Pancreas (tissue), 10 donors: ENCODE data around the gene PCDHA13. TPM values are rescaled to one million over a fixed set of nuclear protein-coding genes. Genes with fewer than 3 reads are reported as not detected.
"Not testable (repeated sequence)": the region's sequence is repeated elsewhere in the genome, so short reads cannot be mapped to it uniquely, and the experiment has no call there.

Experiments used
- ATAC-seq, 4 donors: fragments of 200-7000 bp; cut with Tn5 transposase; one replicate each; pipeline versions ENCODE4 v1.8.0 to v1.9.1; 2020; ENCODE audit warnings: mild to moderate bottlenecking in 4 of 4, moderate library complexity in 4 of 4
- DNase-seq, 6 donors: peaks; one replicate each; pipeline ENCODE4 v3.0.0-alpha.2; 2020
- FAIRE-seq: peaks from 2 replicates; lab custom pipeline; 2012; peaks lifted over from hg19 to GRCh38; lab: Jason Lieb, UNC
- H3K27ac ChIP-seq, 4 donors: fragments of 200-600 bp; sonication (generic); 1 replicate in 3 of 4; 2 replicates in 1 of 4; pipeline versions ENCODE4 v1.5.0 to v1.8.0; 2020
- H3K27me3 ChIP-seq, 4 donors: fragments of 200-600 bp; one replicate each; pipeline ENCODE4 v1.8.0; 2021
- H3K36me3 ChIP-seq, 3 donors: fragments of 200-600 bp; sonication (generic) in 1 of 3; one replicate each; pipeline versions ENCODE4 v1.5.0 to v1.8.0; 2020 to 2021
- H3K4me1 ChIP-seq, 3 donors: fragments of 200-600 bp; one replicate each; pipeline ENCODE4 v1.8.0; 2021
- H3K4me3 ChIP-seq, 4 donors: fragments of 200-600 bp; sonication (generic) in 2 of 4; one replicate each; pipeline versions ENCODE4 v1.5.0 to v1.8.0; 2020 to 2021
- H3K9me3 ChIP-seq, 4 donors: fragments of 200-600 bp; one replicate each; pipeline ENCODE4 v1.8.0; 2021
- CTCF ChIP-seq, 4 donors: fragments of 200-600 bp; sonication (generic) in 3 of 4; IDR thresholded peaks; one replicate each; pipeline versions ENCODE4 v1.5.0 to v1.8.0; 2021; ENCODE audit warnings: antibody characterized with exemption in 4 of 4
- WGBS, 2 donors: extraction: QIAGEN DNeasy Blood & Tissue Kit; methylation state at CpG; one replicate each; pipeline ENCODE4 v1.1.7; 2013; 5-methylcytosine and 5-hydroxymethylcytosine counted together
- intact Hi-C, 3 donors: fragments of 100-400 bp; cut with DNase I; formaldehyde crosslinking; loops; one replicate each; pipeline versions ENCODE4 v1.11.1 to v1.14.2; 2022
- polyA plus RNA-seq, 2 donors: library from polyadenylated mRNA; stranded (reverse); fragments of 200-250 nt; gene quantifications; one replicate each; pipeline ENCODE4 v1.2.3, GENCODE V29; 2013
- total RNA-seq, 6 donors: library from RNA; stranded (reverse); fragmentation: NEBNext Ultra II Directional in 4 of 6; extraction: Animal tissue kit (Norgen Biotek cat#: 25700) in 4 of 6; gene quantifications; one replicate each; pipeline versions ENCODE4 v1.2.1 to v1.2.4, GENCODE V29; 2021 to 2023
- donor health status: healthy with polysubstance abuse.
- donor health status: DM: no; HTN: no; CAD: no; lungs with moderate emphysema.
- donor health status: DM: no; HTN: no; CAD: no.
- donor health status: control.
- donor health status: control.
- donor health status: Bipolar disorder and iron deficiency.
- donor health status: DM: yes; HTN: yes; CAD: no.
- donor health status: DM: no; HTN: no; CAD: no.
- donor health status: DM: no; HTN: no; CAD: no.
- donor health status: DM: yes; HTN: yes; CAD: no.

Gene PCDHA13
- total and polyA plus RNA-seq, 8 donors = 0.27 to 2.0 (median 0.81) TPM

GRCh38 chr5:140840978-140841962, 40.7 kb upstream of the PCDHA13 start, which contains the start of gene PCDHA8:
Gene PCDHA8 (plus strand): TSS chr5:140841187. CDS start chr5:140841322, 135 bp downstream.
- DNase-seq (no peak), FAIRE-seq (no peak), ATAC-seq (peak in 1 of 4 donors; percentile 81)
- H3K4me1 ChIP-seq = no peaks in the 10 kb centered on the region
- H3K9me3 ChIP-seq = no peaks in the 10 kb centered on the region
- TF ChIP-seq CTCF (IDR thresholded peaks at IDR 0.05) = no peak
- no peak within 1 kb of the TSS for H3K4me3 ChIP-seq
- H3K27ac ChIP-seq = no peak within 1 kb of the TSS
- intact Hi-C loops = no loop called here
- H3K36me3 ChIP-seq = no peaks in the 10 kb centered on the region
- WGBS, 2 donors = 14 to 19% methylated on average over 44 to 47 of the region's 47 CpGs
- H3K27me3 ChIP-seq = no peaks in the 10 kb centered on the region

GRCh38 chr5:140842798-140843733, 38.9 kb upstream of the PCDHA13 start:
- no peak for ATAC-seq
- no peak for TF ChIP-seq CTCF (IDR thresholded peaks at IDR 0.05)
- no peak overlapping the region for H3K27ac ChIP-seq
- H3K36me3 ChIP-seq = no peaks in the 10 kb centered on the region
- DNase-seq = no peak
- intact Hi-C loops = no loop called here
- H3K9me3 ChIP-seq = no peaks in the 10 kb centered on the region
- no peaks in the 10 kb centered on the region for H3K27me3 ChIP-seq
- FAIRE-seq = no peak
- no peaks in the 10 kb centered on the region for H3K4me1 ChIP-seq
- 35% methylated on average over 87 of the region's 87 CpGs; no CpG with 5 or more reads in 1 of the 2 donors for WGBS, 2 donors
- no peak overlapping the region for H3K4me3 ChIP-seq

- H3K9me3 ChIP-seq, ATAC-seq, H3K4me3 ChIP-seq, intact Hi-C loops, H3K27ac ChIP-seq, H3K27me3 ChIP-seq, H3K36me3 ChIP-seq, FAIRE-seq, H3K4me1 ChIP-seq: not testable (repeated sequence)
- DNase-seq = peak in 1 of 6 donors; percentile 43
- 14% methylated on average over 46 of the region's 48 CpGs; no CpG with 5 or more reads in 1 of the 2 donors for WGBS, 2 donors
Measured at GRCh38 chr5:140848139-140849102, 33.5 kb upstream of the PCDHA13 start, which contains the start of gene PCDHA9. Gene PCDHA9 (plus strand): TSS chr5:140848382. CDS start chr5:140848496, 114 bp downstream.

GRCh38 chr5:140849831-140850634, 31.9 kb upstream of the PCDHA13 start:
- H3K9me3 ChIP-seq, H3K4me1 ChIP-seq, H3K36me3 ChIP-seq, H3K4me3 ChIP-seq, H3K27me3 ChIP-seq, ATAC-seq, H3K27ac ChIP-seq, intact Hi-C loops, FAIRE-seq: not testable (repeated sequence)
- DNase-seq = peak in 1 of 6 donors; percentile 44
- 33% methylated on average over 101 of the region's 101 CpGs; no CpG with 5 or more reads in 1 of the 2 donors for WGBS, 2 donors
